IMR-90 (cell line): ENCODE measurements around the gene FH. TPM values are rescaled to one million over a fixed set of nuclear protein-coding genes. Genes with fewer than 3 reads are reported as not detected.
A peak's percentile ranks its signal among the peaks of the same experiment; 100 is the strongest.

Experiments
- ATAC-seq: fragments of 200-7000 bp; cut with Tn5 transposase; 2 replicates; pipeline ENCODE4 v1.9.1; 2020; ENCODE audit warnings: low read depth, mild to moderate bottlenecking, moderate library complexity
- BruUV-seq: library from RNA; stranded (reverse); fragments of 400-500 nt; replicated peaks from 2 replicates; lab custom pipeline; 2021; lab: Mats Ljungman, UMichigan
- CTCF ChIA-PET: fragments of 300-600 bp; formaldehyde crosslinking; extraction: SDS; loops from one replicate; lab custom pipeline; 2021; ENCODE audit warnings: antibody characterized with exemption; lab: Yijun Ruan, JAX
- POLR2A ChIA-PET: fragments of 300-600 bp; sonication (Branson Sonifier 250); formaldehyde crosslinking; loops from one replicate; lab custom pipeline; 2022; ENCODE audit warnings: antibody characterized with exemption; ENCODE audit not compliant: unreplicated experiment; lab: Charles Lee
- DNase-seq: peaks from one replicate; pipeline ENCODE4 v3.0.0; 2013
- H2AFZ ChIP-seq: replicated peaks from 2 replicates; pipeline ENCODE3; 2013; ENCODE audit warnings: low read length, mild to moderate bottlenecking; ENCODE audit not compliant: poor library complexity
- H2AK5ac ChIP-seq: 2 replicates; pipeline ENCODE4 v1.6.1; 2013; ENCODE audit warnings: low read depth, low read length, inconsistent platforms
- H2AK9ac ChIP-seq: replicated peaks from 2 replicates; pipeline ENCODE3; 2013; ENCODE audit warnings: mild to moderate bottlenecking, low read depth, low read length, moderate library complexity; ENCODE audit not compliant: poor library complexity
- H2BK120ac ChIP-seq: 2 replicates; pipeline ENCODE4 v1.6.1; 2013; ENCODE audit warnings: low read depth, low read length, inconsistent platforms
- H2BK15ac ChIP-seq: 3 replicates; pipeline ENCODE4 v1.6.1; 2013; ENCODE audit warnings: low read depth, low read length, inconsistent platforms
- H2BK20ac ChIP-seq: 2 replicates; pipeline ENCODE4 v1.6.1; 2013; ENCODE audit warnings: low read depth, mild to moderate bottlenecking, inconsistent platforms, low read length, moderate library complexity
- H2BK5ac ChIP-seq: 2 replicates; pipeline ENCODE4 v1.6.1; 2013; ENCODE audit warnings: mild to moderate bottlenecking, low read depth, low read length, inconsistent platforms; ENCODE audit not compliant: poor library complexity, severe bottlenecking
- H3K14ac ChIP-seq: replicated peaks from 2 replicates; pipeline ENCODE4 v1.6.1; 2013; ENCODE audit warnings: low read depth, low read length, inconsistent platforms
- H3K18ac ChIP-seq: 2 replicates; pipeline ENCODE4 v1.6.1; 2013; ENCODE audit warnings: low read depth, low read length, control low read depth
- H3K23ac ChIP-seq: 2 replicates; pipeline ENCODE4 v1.6.1; 2013; ENCODE audit warnings: low read depth, low read length, inconsistent platforms
- H3K27ac ChIP-seq: 2 replicates; pipeline ENCODE4 v1.5.1; 2013; ENCODE audit warnings: mild to moderate bottlenecking, control low read depth, low read length; ENCODE audit not compliant: insufficient read depth
- H3K27me3 ChIP-seq: 2 replicates; pipeline ENCODE4 v1.6.1; 2013; ENCODE audit warnings: low read length; ENCODE audit not compliant: control insufficient read depth, insufficient read depth
- H3K36me3 ChIP-seq: 2 replicates; pipeline ENCODE4 v1.6.1; 2013; ENCODE audit warnings: low read length, mixed read lengths; ENCODE audit not compliant: control insufficient read depth, insufficient read depth
- H3K4ac ChIP-seq: 2 replicates; pipeline ENCODE4 v1.6.1; 2013; ENCODE audit warnings: low read depth, low read length, inconsistent platforms
- H3K4me1 ChIP-seq: 2 replicates; pipeline ENCODE4 v1.6.1; 2013; ENCODE audit warnings: low read length, mixed read lengths; ENCODE audit not compliant: control insufficient read depth, insufficient read depth
- H3K4me2 ChIP-seq: 2 replicates; pipeline ENCODE4 v1.6.1; 2013; ENCODE audit warnings: low read depth, mild to moderate bottlenecking, control low read depth, low read length, moderate library complexity
- H3K4me3 ChIP-seq: 2 replicates; pipeline ENCODE4 v1.5.1; 2013; ENCODE audit warnings: low read depth, mild to moderate bottlenecking, control low read depth, low read length, moderate library complexity; ENCODE audit not compliant: insufficient read depth
- H3K56ac ChIP-seq: 2 replicates; pipeline ENCODE4 v1.6.1; 2013; ENCODE audit warnings: low read length, inconsistent platforms; ENCODE audit not compliant: insufficient read depth; ENCODE audit errors: extremely low read depth
- H3K79me1 ChIP-seq, 2 experiments: 2 replicates each; pipeline ENCODE4 v1.6.1; 2013; ENCODE audit warnings: low read length in 2 of 2, inconsistent platforms in 1 of 2, low read depth in 1 of 2
- H3K9ac ChIP-seq: 2 replicates; pipeline ENCODE4 v1.6.1; 2013; ENCODE audit warnings: low read depth, low read length, control low read depth
- H3K9me1 ChIP-seq: 2 replicates; pipeline ENCODE4 v1.6.1; 2013; ENCODE audit warnings: low read length, inconsistent platforms; ENCODE audit not compliant: insufficient read depth
- H3K9me3 ChIP-seq: 2 replicates; pipeline ENCODE4 v1.6.1; 2013; ENCODE audit warnings: low read length; ENCODE audit not compliant: control insufficient read depth, insufficient read depth
- H4K20me1 ChIP-seq: 2 replicates; pipeline ENCODE4 v1.6.1; 2013; ENCODE audit warnings: low read length, inconsistent platforms; ENCODE audit not compliant: insufficient read depth
- H4K5ac ChIP-seq: 2 replicates; pipeline ENCODE4 v1.6.1; 2013; ENCODE audit warnings: mild to moderate bottlenecking, low read depth, low read length, control low read depth
- H4K8ac ChIP-seq, 2 experiments: 2 replicates each; pipeline ENCODE4 v1.6.1; 2013; ENCODE audit warnings: low read depth in 2 of 2, low read length in 2 of 2, control low read depth in 1 of 2, inconsistent platforms in 1 of 2
- H4K91ac ChIP-seq: 2 replicates; pipeline ENCODE4 v1.6.1; 2013; ENCODE audit warnings: low read depth, low read length, inconsistent platforms; ENCODE audit not compliant: insufficient read depth
- FOS ChIP-seq: fragments of 150-350 bp; IDR thresholded peaks from 2 replicates; pipeline ENCODE4 v1.6.1; 2016; ENCODE audit warnings: low read depth, low read length
- MAFK ChIP-seq: IDR thresholded peaks from 2 replicates; pipeline ENCODE4 v1.6.1; 2012; ENCODE audit warnings: low read depth, low read length, improper control_type of control experiment
- WGBS, 2 experiments: methylation state at CpG; one replicate each; pipeline versions ENCODE4 v1.1.5 to v1.1.7; 2013; ENCODE audit warnings: missing lambda C conversion rate in 2 of 2; ENCODE audit not compliant: insufficient read length in 1 of 2; ENCODE audit errors: extremely low coverage in 2 of 2; 5-methylcytosine and 5-hydroxymethylcytosine counted together
- dilution Hi-C: fragments of 300-500 bp; cut with HindIII; formaldehyde crosslinking; loops from one replicate; pipeline ENCODE4 v1.14.3; 2018; ENCODE audit warnings: low sequenced_read_pairs; ENCODE audit not compliant: unreplicated experiment
- in situ Hi-C: fragments of 300-500 bp; cut with MboI; formaldehyde crosslinking; loops from 3 replicates; pipeline ENCODE4 v1.14.3; 2019; ENCODE audit warnings: low sequenced_read_pairs, inconsistent platforms, mixed read lengths
- intact Hi-C: fragments of 100-400 bp; cut with micrococcal nuclease; formaldehyde crosslinking; loops from 2 replicates; pipeline ENCODE4 v1.10.0; 2022
- polyA plus RNA-seq, 3 experiments: library from polyadenylated mRNA; depleted of rRNA; stranded (reverse); fragments of >200 nt; gene quantifications; 2 replicates each; pipeline ENCODE4 v1.2.3, GENCODE V29; 2012; ENCODE audit warnings: low replicate concordance in 1 of 3
- total RNA-seq: library from RNA; depleted of rRNA; stranded (reverse); fragments of >200 nt; gene quantifications from 2 replicates; pipeline ENCODE4 v1.2.3, GENCODE V29; 2012

The FH gene
- total and polyA plus RNA-seq, 2 of the 4 experiments (the other 2 are of a cell fraction): 75.5 to 78.7 TPM

DNA sequence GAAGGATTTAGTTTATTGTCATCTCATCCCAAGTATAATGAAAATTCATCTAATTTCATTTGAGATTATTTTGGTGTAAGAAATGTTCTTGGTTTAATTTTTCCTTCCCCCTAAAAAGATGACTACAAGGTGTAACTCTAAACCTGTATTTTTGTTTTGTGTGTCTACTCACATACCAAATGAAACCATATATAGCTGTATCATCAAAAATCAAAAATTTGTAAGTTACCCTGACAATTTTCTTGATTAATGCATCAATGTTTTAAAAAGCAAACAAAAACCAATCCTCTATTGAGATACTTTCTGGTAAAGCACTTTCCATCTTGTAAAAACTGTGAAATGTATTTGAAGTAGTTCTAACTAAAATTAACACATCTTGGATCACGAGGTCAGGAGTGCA, 30.8 kb downstream of the FH start:
- H2BK5ac ChIP-seq: no peak overlapping the region
- H3K27me3 ChIP-seq: no peaks in the 10 kb centered on the region
- H4K20me1 ChIP-seq: no peaks in the 10 kb centered on the region
- H3K23ac ChIP-seq: no peak overlapping the region
- BruUV-seq: no TSS peak
- no peak overlapping the region for H3K4me3 ChIP-seq
- no peak overlapping the region for H2BK20ac ChIP-seq
- H3K9me1 ChIP-seq: no peaks in the 10 kb centered on the region; the same call in 1 of the 2 replicates
- H2AK9ac ChIP-seq: no peak overlapping the region
- TF ChIP-seq FOS (no peak), MAFK (peak; percentile 24; the same call in 1 of the 2 replicates)
- ChIA-PET CTCF (interaction anchor here (1.1 to 1.8 kb wide), 2 partner anchors 10 to 73 kb away, joined by 3 read pairs; no protein-coding TSS in a partner anchor), POLR2A (no interaction called here)
- no peak overlapping the region for H4K8ac ChIP-seq
- H3K18ac ChIP-seq: no peak overlapping the region
- H3K4ac ChIP-seq: no peak overlapping the region
- WGBS, 2 experiments: no CpG with 5 or more reads among the region's 1 CpG
- H3K4me1 ChIP-seq: peaks cover 3% of the 10 kb centered on the region; the same call in 1 of the 2 replicates
- no peak overlapping the region for H2BK15ac ChIP-seq
- H3K27ac ChIP-seq: no peak overlapping the region
- DNase-seq (no peak), ATAC-seq (no peak)
- in situ Hi-C loops: loop anchor here (25.0 kb wide), 1 partner anchor 1476 kb away; no protein-coding TSS in a partner anchor
- no peak overlapping the region for H4K91ac ChIP-seq
- H3K79me1 ChIP-seq: no peaks in the 10 kb centered on the region
- no peak overlapping the region for H3K4me2 ChIP-seq
- no peak overlapping the region for H3K9ac ChIP-seq
- intact Hi-C loops: loop anchor here (10.0 kb wide), 1 partner anchor 1464 kb away; no protein-coding TSS in a partner anchor
- no peak overlapping the region for H4K5ac ChIP-seq
- H2AK5ac ChIP-seq: no peak overlapping the region
- no peaks in the 10 kb centered on the region for H3K36me3 ChIP-seq
- no peak overlapping the region for H3K14ac ChIP-seq
- H3K9me3 ChIP-seq: no peaks in the 10 kb centered on the region
- H2AFZ ChIP-seq: no peak overlapping the region
- H2BK120ac ChIP-seq: no peak overlapping the region
- dilution Hi-C loops: no loop called here
- no peak overlapping the region for H3K56ac ChIP-seq
